Activated CD4-positive, alpha-beta T cell treated with anti-CD3 and anti-CD28 coated beads for 4 hours (primary cell): ENCODE measurements around the gene TNFSF4.
"Not testable (repeated sequence)": the region's sequence is repeated elsewhere in the genome, so short reads cannot be mapped to it uniquely, and the experiment has no call there.

Source experiments
- DNase-seq, 2 donors: peaks; one replicate each; pipeline ENCODE4 v3.0.0-alpha.2; 2020

Gene TNFSF4

DNA sequence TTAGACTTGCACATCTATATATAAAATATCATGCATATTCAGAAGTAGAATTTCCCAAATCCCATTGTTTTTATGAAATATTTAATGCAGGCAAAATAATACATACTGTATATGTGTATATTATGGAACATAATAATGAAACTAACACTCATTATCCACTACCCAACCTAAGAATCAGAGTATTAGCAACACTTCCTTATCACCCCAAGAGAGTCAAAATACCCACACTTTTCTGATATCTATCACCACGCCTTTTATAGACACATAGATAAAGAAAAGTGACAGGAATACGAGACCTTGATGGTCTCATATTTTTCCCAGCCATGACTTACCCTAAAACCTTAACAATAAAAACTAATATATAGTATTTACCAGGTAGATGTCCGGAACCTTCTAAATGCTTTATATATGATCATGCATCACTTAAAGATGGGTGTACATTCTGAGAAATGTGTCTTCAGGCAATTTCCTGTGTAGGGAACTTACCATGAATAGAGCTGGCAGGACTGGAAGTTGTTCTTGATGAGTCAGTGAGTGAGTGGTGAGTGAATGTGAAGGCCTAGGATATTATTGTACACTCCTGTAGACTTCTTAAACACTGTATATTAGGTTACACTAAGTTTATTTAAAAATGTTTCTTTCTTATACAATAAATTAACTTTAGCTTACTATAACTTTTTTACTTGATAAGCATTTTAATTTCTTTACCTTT, 45.5 kb downstream of the TNFSF4 start:
- DNase-seq, result no peak

- DNase-seq, result not testable (repeated sequence)
Observed at GRCh38 chr1:173153964-173154363, 53.2 kb downstream of the TNFSF4 start.

GRCh38 chr1:173153503-173153902, 53.6 kb downstream of the TNFSF4 start:
- DNase-seq, result no peak

- no peak for DNase-seq
Observed at GRCh38 chr1:173152598-173152997, 54.5 kb downstream of the TNFSF4 start.

GRCh38 chr1:173150795-173151194, 56.3 kb downstream of the TNFSF4 start:
- no peak for DNase-seq

DNA sequence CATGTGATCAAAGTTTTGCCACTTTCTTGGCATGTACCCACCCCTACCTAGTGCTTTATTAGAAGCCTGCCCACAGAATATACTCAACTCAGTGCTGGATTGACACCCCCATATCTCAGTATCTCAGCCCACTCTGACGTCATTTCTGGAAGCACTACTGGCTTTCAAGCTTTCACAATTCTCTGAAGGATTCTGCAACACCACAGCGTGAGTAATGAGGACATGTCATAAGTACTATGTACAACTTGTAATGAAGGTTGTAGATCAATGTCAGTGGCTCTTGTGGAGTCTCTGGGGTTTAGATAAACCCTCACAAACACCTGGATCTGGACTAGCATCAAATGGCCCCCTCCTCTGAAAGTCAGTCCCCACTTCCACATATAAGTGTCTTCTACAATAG, 57.2 kb downstream of the TNFSF4 start:
- DNase-seq, result no peak

DNA sequence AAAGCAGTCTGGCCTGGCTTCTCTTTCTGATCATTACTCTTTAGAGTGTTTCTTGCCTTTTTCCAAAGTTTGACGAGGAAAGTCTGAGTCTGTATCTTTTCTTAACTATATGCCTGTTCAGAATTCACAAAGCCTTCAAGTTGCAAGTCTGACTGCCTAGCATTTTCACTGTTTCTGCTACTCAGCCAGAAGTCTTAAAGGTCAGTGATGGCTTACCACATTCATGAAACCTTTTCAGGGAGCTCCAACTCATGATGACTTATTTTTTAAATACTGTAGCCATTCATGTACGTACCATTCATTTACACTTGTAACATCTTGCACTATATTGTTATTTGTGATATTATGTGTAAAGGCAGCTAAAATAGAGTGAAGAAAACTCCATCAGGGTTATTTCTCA, 58.2 kb downstream of the TNFSF4 start:
- no peak for DNase-seq

DNA sequence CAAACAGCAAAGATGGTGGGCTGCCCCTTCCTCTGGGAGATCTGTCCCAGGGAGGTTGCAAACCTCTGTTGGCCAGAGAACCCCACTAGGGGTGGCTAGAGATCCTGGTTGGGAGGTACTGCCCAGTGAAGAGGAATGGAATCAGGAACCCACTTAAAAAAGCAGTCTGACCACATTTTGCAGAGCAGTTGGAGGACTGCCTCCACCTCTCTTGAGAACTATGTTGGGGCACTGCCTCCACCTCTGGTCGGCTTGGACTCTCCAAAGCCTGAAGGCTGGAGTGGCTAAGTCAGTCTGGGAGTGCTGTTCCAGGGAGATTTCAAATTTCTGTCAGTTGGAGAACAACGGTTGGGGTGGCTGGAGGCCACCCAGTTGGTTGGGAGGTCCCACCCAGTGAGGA, 58.6 kb downstream of the TNFSF4 start:
- DNase-seq, result no peak

DNA sequence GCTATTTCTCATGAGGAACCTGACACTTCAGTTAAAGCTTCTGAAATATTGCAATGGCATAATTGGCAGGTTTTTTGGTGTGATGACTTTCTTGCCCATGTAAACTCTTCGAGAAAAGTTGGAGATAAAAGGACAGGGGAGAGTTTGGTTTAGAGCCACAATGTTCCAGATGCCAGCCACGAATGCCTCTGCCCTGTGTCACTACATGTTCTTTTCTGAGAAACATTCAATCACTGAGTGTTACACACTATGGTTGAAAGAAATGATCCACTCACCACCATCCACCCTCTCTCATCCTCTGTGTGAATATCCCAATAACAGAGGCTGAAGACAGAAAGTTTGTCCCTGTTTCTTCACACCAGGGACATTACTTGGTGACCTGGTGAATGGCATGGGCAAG, 66.4 kb downstream of the TNFSF4 start:
- DNase-seq, result no peak

DNA sequence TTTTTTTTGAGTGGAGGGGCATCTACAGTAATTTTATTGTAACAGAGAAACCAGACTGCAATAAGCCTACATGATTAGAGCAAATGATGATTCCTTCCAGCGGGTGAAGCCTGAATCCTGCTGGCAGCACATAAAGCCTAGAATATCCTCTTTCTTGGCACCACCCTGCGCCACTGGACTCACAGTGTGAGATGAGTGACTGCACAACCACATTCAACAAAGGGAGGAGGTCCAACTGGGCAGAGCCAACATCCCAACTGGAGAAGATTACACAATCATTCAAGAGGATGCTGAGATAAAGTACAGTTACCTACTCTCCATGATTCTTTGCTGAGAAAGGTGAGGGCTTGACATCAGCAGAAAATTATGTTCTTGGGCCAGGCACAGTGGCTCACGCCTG, 67.4 kb downstream of the TNFSF4 start:
- DNase-seq, result no peak

- no peak for DNase-seq
Observed at GRCh38 chr1:173137107-173137706, 69.9 kb downstream of the TNFSF4 start.

DNA sequence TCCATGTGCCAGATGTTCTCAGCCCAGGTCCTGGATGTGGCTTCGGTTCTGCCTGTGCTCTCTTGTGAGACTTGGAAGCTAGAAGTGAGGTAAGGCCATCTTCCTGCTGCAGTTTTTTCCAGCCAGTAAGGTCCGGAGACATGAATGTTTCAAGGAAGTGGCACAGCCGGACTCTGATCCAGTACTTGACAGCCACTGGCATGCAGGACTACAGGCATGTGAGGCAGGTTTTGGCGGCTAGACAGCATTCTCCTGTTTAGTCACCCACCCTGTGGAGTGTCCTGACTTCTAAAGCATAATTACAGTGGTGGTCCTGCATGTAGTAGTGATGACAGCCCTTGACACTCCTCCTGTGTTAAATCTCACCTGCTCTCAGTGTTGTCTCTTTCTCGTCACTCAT, 72.3 kb downstream of the TNFSF4 start:
- DNase-seq, result no peak

GRCh38 chr1:173134029-173134428, 73.1 kb downstream of the TNFSF4 start:
- DNase-seq, result no peak
